Measurements from ENCODE around the gene SLC25A51.

SLC25A51 gene

DNA sequence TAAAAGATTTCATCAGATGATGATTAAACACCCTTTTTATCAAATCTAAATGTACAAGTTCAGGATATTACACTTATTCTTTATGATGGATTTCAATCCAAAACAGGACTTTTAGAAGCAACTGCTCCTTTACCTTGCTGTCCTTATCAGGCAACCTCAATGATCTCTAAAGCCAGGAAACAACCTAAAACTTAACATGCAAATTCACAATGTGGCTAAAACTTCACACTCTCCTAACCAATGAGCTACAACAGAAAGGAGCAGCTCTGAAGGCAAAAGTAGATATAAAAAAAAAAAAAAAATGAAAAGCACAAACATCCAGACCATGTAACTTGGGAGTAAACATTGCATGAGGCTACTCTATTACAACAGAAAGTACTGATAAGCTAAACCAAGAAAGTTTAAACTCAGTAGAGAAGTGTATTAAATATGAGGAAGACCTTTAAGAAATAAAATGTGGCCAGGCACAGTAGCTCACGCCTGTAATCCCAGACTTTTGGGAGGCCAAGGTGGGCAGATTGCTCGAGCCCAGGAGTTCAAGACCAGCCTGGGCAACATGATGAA lies 22.9 kb downstream of the SLC25A51 start:
- Histone ChIP-seq H3K27ac (ENCODE audit: low read length) (no peak overlapping the region), H3K4me3 (ENCODE audit: low read length) (no peak overlapping the region), H3K9ac (ENCODE audit: low read length) (no peak overlapping the region), H3K9me3 (replicated peaks; ENCODE audit: insufficient read depth, low read length) (no peaks in the 10 kb centered on the region), H3K27me3 (replicated peaks; ENCODE audit: insufficient read depth, low read length) (no peaks in the 10 kb centered on the region), H3K36me3 (replicated peaks; ENCODE audit: insufficient read depth, low read length) (no peaks in the 10 kb centered on the region), H3K79me2 (ENCODE audit: low read length) (peaks cover 12% of the 10 kb centered on the region), H4K20me1 (ENCODE audit: insufficient read depth, low read length) (no peaks in the 10 kb centered on the region; the same call in 1 of the 2 replicates), H3K4me1 (ENCODE audit: low read length) (no peaks in the 10 kb centered on the region), H2AFZ (ENCODE audit: low read length) (no peak overlapping the region), H3K9me2 (replicated peaks; ENCODE audit: insufficient read depth, low read length) (no peaks in the 10 kb centered on the region), H3K4me2 (ENCODE audit: low read depth, low read length) (no peak overlapping the region), H3F3A (ENCODE audit: insufficient read depth, low read length) (no peaks in the 10 kb centered on the region)
- TF ChIP-seq EZH2phosphoT487 (IDR thresholded peaks at IDR 0.05; ENCODE audit: low read length) (no peak), EZH2 (optimal IDR thresholded peaks at IDR 0.05; ENCODE audit: low read depth, low read length) (no peak)
- TF ChIP-seq, protein P1, sequence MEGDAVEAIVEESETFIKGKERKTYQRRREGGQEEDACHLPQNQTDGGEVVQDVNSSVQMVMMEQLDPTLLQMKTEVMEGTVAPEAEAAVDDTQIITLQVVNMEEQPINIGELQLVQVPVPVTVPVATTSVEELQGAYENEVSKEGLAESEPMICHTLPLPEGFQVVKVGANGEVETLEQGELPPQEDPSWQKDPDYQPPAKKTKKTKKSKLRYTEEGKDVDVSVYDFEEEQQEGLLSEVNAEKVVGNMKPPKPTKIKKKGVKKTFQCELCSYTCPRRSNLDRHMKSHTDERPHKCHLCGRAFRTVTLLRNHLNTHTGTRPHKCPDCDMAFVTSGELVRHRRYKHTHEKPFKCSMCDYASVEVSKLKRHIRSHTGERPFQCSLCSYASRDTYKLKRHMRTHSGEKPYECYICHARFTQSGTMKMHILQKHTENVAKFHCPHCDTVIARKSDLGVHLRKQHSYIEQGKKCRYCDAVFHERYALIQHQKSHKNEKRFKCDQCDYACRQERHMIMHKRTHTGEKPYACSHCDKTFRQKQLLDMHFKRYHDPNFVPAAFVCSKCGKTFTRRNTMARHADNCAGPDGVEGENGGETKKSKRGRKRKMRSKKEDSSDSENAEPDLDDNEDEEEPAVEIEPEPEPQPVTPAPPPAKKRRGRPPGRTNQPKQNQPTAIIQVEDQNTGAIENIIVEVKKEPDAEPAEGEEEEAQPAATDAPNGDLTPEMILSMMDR (IDR thresholded peaks at IDR 0.05; ENCODE audit: low read length): no peak
- no peak for DNase-seq

DNA sequence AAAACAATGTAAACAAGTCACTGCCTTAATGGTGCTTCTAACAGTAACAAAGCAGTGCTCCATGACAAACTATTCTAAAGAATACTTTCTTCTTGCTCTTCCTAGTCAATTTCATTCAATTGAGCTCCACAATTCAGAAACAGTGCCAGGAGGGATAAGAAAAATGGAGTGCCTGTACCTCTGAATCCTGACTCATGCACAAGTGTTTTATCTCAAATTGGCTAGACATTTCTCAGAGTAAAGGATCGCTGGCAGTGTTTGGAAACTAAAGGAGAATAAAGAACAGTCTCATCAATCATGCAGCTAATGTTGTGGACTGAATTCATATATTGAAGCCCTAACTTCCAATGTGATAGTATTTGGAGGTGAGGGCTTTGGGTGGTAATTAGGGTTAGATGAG lies 27.6 kb downstream of the SLC25A51 start:
- Histone ChIP-seq H3K79me2 (ENCODE audit: low read length) (no peaks in the 10 kb centered on the region), H3K4me2 (ENCODE audit: low read depth, low read length) (no peak overlapping the region), H3K4me3 (ENCODE audit: low read length) (no peak overlapping the region), H3K4me1 (ENCODE audit: low read length) (no peaks in the 10 kb centered on the region), H4K20me1 (ENCODE audit: insufficient read depth, low read length) (no peaks in the 10 kb centered on the region), H3K9ac (ENCODE audit: low read length) (no peak overlapping the region), H3K9me2 (replicated peaks; ENCODE audit: insufficient read depth, low read length) (no peaks in the 10 kb centered on the region), H3K36me3 (replicated peaks; ENCODE audit: insufficient read depth, low read length) (no peaks in the 10 kb centered on the region), H3F3A (ENCODE audit: insufficient read depth, low read length) (no peaks in the 10 kb centered on the region), H3K27me3 (replicated peaks; ENCODE audit: insufficient read depth, low read length) (no peaks in the 10 kb centered on the region), H3K27ac (ENCODE audit: low read length) (no peak overlapping the region), H2AFZ (ENCODE audit: low read length) (no peak overlapping the region), H3K9me3 (replicated peaks; ENCODE audit: insufficient read depth, low read length) (no peaks in the 10 kb centered on the region)
- no peak for DNase-seq
- no peak for TF ChIP-seq EZH2 (optimal IDR thresholded peaks at IDR 0.05; ENCODE audit: low read depth, low read length)
- no peak for TF ChIP-seq EZH2phosphoT487 (IDR thresholded peaks at IDR 0.05; ENCODE audit: low read length)
- TF ChIP-seq, protein P1 (IDR thresholded peaks at IDR 0.05; ENCODE audit: low read length): no peak

DNA sequence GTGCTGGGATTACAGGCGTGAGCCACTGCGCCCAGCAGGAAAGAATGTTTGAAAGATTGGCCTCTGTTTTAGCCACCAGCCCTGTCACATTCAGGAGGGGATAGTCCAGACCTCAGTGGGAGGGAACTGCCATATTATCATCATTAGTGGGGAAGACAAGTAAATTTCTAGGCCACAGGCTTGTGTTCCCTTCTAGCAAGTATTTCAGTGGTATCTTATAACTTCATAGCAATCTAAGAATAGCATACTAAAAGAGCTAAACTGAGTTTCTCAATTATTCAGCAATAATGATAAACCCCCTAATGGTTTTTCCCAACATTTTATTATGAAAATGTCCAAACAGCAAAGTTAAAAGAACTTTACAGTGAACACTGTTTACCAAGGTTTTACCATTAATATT lies 30.0 kb downstream of the SLC25A51 start:
- no peak overlapping the region for H3K9ac ChIP-seq (ENCODE audit: low read length)
- no peak overlapping the region for H3K4me2 ChIP-seq (ENCODE audit: low read depth, low read length)
- H3K36me3 ChIP-seq (replicated peaks; ENCODE audit: insufficient read depth, low read length): no peaks in the 10 kb centered on the region
- no peaks in the 10 kb centered on the region for H4K20me1 ChIP-seq (ENCODE audit: insufficient read depth, low read length)
- no peaks in the 10 kb centered on the region for H3F3A ChIP-seq (ENCODE audit: insufficient read depth, low read length)
- no peaks in the 10 kb centered on the region for H3K27me3 ChIP-seq (replicated peaks; ENCODE audit: insufficient read depth, low read length)
- H3K79me2 ChIP-seq (ENCODE audit: low read length): no peaks in the 10 kb centered on the region
- H3K9me3 ChIP-seq (replicated peaks; ENCODE audit: insufficient read depth, low read length): no peaks in the 10 kb centered on the region
- no peak for DNase-seq
- TF ChIP-seq, protein P1 (IDR thresholded peaks at IDR 0.05; ENCODE audit: low read length): no peak
- no peak for TF ChIP-seq EZH2 (optimal IDR thresholded peaks at IDR 0.05; ENCODE audit: low read depth, low read length)
- no peak for TF ChIP-seq EZH2phosphoT487 (IDR thresholded peaks at IDR 0.05; ENCODE audit: low read length)
- no peaks in the 10 kb centered on the region for H3K4me1 ChIP-seq (ENCODE audit: low read length)
- no peak overlapping the region for H3K4me3 ChIP-seq (ENCODE audit: low read length)
- no peak overlapping the region for H2AFZ ChIP-seq (ENCODE audit: low read length)
- H3K27ac ChIP-seq (ENCODE audit: low read length): no peak overlapping the region
- H3K9me2 ChIP-seq (replicated peaks; ENCODE audit: insufficient read depth, low read length): no peaks in the 10 kb centered on the region
